Measurements from ENCODE around the gene NRG4. TPM values are rescaled to one million over a fixed set of nuclear protein-coding genes. Genes with fewer than 3 reads are reported as not detected.
"Not testable (repeated sequence)": the region's sequence is repeated elsewhere in the genome, so short reads cannot be mapped to it uniquely, and the experiment has no call there.

The NRG4 gene
- total RNA-seq, 1 donor from 2014 or later: not detected

DNA sequence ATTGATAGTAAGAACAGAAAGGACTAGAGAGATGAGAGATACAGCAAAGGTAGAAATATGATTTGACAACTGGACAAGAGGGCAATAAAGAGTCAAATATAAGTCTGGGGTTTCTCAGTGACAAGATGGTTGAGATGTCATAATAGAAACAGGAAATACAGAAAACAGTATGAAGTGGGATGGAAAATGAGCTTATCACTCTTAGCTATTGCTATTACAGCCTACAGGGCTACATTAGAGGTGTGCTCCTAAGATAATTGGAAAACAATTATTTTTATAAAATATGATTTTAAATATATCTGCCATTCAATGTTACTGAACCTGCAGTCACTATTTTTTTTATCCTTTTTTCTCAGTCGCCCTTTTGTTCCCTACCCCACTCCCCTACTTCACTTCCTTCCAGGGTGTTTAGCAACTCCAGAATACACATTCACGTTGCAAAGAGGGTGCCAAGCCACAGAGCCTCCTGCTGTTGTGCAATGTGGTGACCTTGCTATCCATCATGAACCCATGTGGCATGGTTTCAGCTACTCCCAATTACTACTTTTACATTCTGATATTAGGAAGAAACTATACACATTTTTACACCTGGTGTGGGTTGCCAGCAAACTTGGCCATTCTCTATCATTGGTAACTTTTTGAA is 6.0 kb downstream of the NRG4 start:
- no peak for ATAC-seq
- intact Hi-C loops (cut with DNase I): no loop called here
- no peak for DNase-seq (ENCODE audit: missing footprints)

DNA sequence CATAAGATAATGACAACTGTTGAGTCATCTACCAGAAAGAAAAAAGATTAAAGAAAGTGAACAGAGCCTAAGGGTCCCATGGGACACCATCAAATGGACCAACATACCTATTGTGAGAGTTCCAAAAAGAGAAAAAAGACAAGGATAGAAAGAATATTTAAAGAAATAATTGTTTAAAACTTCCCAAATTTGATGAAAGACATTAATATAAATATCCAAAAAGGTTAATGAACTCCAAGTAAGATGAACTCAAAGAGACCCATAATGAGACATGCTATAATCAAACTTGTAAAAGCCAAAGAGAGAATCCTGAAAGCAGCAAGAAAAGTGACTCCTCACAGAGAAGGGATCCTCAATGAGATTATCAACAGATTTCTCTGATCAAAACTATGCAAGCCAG is 8.9 kb downstream of the NRG4 start:
- ATAC-seq (no peak), DNase-seq (ENCODE audit: missing footprints) (no peak)
- intact Hi-C loops (cut with DNase I): no loop called here

DNA sequence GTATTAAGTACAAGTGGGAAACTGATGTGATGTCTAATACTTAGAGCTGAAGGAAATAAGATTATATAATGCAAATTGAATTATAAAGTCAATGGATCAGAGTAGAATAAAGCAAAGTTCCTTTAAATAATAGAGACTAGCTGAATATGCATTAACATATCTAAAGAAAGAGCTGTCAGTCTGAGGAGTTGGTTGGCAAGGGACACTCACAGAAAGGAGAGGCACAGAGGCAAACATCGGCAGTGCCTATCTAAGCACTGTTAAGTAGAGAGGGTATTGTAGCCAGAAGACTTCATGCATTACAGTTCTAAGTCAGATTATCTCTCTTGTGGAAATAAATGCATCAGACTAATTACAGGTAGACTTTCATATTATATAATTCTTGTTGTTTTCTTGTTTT is 16.6 kb downstream of the NRG4 start:
- intact Hi-C loops (cut with DNase I): no loop called here
- ATAC-seq (no peak), DNase-seq (ENCODE audit: missing footprints) (no peak)

DNA sequence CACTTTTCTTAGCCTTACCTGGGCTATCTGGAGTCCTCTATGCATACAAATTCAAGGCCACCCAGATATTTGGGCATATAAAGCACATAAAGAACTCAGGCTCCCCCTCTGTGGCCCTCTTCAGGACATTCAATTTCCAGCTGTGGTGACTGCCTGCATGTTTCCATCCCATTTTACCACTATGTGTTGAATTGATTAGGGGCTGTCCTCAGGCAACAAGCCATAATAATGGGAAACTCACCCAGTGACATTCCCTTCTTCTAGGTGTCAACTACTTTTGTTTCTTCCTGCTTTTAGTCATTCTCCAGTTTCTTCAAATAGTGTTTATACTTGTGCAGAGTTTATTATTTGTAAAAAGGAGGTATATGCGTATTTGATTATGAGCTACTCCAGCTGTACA is 18.0 kb downstream of the NRG4 start:
- intact Hi-C loops (cut with DNase I): no loop called here
- no peak for ATAC-seq
- no peak for DNase-seq (ENCODE audit: missing footprints)

DNA sequence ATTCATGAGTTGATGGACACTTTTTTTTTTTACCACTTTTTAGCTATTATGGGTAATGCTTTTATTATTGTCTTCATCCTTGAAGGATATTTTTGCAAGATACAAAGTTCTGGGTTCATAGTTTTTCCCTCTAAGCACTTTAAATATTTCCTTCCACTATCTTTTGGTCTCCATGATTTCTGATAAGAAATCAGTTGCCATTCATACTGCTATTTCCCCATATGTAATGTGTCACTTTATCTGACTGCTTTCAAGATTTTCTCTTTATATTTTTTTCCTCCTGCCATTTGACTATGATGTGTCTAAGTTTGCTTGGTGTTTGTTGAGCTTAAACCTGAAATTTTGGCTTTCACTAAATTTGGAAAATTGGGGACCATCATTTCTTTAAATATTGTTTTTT is 19.3 kb downstream of the NRG4 start:
- ATAC-seq (no peak), DNase-seq (ENCODE audit: missing footprints) (no peak)
- intact Hi-C loops (cut with DNase I): no loop called here

DNA sequence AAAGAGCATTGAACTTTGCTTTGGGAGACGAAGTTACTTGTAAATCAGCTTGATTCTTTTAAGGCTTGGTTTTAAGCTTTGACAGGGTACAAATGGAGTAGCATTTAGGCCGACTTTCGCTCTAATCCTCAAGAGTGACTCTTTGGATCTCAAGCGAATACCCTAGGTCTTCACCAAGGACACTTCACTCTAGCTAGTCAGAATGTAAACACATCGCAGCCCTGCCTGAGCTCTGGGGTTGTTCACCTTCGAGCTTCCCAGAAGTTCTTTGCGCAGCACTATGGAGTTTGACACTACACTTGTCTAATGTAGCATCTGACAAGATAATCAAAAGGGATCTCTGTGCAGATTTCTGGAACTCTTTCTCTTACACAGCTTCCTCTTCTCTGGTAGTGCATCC is 22.3 kb downstream of the NRG4 start:
- DNase-seq (ENCODE audit: missing footprints) (no peak), ATAC-seq (no peak)
- intact Hi-C loops (cut with DNase I): no loop called here

DNA sequence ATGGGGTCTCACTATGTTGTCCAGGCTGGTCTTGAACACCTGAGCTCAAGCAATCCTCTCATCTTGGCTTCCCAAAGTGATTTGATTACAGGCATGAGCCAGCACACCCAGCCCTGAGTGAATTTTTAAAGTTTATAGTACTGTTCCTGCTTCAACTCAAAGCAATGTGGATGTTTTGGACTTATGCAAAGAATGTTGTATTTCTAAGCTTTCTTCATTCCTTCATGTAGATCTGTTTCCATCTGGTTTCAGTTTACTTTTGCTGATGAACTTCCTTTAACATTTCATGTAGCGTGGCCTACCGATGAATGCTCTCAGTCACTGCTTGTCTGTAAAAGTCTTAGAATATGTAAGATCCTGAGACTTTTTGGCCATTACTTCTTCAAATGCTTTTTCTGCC is 23.2 kb downstream of the NRG4 start:
- DNase-seq (ENCODE audit: missing footprints) (no peak), ATAC-seq (no peak)
- intact Hi-C loops (cut with DNase I): no loop called here

DNA sequence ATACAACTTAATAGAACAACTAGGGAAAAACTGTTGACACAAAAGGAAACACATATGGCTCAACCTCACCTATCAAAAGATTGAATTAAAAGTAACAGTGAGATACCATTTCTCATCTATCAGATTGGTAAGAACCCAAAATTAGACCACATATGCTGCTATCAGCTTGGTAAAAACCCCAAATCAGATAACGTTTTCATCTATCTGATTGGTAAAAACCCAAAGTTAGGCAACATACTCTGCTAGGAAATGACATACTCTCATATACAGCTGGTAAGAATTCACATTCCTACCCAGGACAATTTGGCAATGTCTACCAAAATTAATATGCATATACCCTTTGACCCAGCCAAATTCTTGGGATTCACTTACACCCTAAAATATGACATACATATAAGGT is 26.3 kb downstream of the NRG4 start:
- intact Hi-C loops (cut with DNase I): no loop called here
- DNase-seq (ENCODE audit: missing footprints) (no peak), ATAC-seq (no peak)

DNA sequence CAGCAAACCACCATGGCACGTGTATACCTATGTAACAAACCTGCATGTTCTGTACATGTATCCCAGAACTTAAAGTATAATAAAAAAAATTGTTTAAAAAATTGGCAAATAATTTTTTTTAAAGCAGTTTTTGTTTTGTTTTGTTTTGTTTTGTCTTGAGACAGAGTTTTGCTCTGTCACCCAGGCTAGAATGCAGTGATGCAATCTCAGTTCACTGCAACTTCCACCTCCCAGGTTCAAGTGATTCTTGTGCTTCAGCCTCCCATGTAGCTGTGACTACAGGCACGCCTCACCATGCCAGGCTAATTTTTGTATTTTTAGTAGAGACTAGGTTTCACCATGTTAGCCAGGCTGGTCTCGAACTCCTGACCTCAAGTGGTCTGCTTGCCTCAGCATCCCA is 27.5 kb downstream of the NRG4 start:
- intact Hi-C loops (cut with DNase I); ATAC-seq; DNase-seq (ENCODE audit: missing footprints): not testable (repeated sequence)

DNA sequence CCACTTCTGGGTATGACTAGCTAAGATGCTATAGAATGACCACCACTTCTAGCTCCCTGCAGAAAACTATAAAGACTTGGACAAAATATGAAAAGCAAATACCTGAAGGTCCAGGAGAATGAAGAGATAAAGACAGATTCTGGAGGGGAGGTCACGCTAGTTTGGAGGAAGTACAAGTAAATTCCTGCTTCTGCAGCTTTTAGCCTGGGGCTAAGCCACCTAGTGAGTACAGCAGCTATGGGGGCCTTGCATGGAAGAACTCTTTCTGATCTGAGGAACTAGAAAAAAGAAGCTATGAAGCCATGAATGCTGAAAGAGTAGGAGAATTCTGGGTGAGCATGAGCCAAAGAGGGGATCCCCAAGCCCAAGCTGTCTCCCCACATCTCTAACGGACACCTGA is 29.8 kb downstream of the NRG4 start:
- DNase-seq (ENCODE audit: missing footprints) (no peak), ATAC-seq (no peak)
- intact Hi-C loops (cut with DNase I): no loop called here

DNA sequence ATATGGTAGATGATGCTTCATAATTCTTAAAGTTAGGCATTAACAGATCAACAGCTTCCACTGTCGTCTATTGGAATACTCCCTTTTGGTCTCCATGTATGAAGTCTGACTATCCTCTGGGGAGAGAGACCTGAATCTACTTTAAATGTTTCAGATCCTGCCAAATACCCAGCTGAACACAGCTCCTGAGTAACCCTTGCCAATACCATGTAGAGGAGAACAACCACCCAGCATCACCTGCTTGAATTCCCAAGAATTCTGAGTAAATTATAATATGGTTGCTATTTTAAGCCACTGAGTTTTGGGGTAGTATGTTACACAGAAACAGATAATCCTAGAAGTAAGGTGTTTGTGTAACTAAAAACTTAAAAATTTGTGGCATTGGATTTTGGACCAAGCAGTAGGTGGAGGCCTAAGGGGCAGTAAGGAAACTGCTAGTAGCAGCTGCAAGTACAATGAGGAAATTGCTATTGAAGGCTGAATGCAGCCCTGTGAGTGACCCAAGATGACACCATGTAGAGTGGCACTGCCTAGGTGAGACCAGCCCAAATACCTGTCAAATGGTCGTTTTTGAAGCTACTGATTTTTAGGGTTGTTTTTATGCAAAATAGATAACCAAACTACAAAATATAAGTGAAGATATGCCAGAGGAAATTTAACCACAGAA is 30.9 kb downstream of the NRG4 start:
- ATAC-seq (no peak), DNase-seq (ENCODE audit: missing footprints) (no peak)
- intact Hi-C loops (cut with DNase I): no loop called here

DNA sequence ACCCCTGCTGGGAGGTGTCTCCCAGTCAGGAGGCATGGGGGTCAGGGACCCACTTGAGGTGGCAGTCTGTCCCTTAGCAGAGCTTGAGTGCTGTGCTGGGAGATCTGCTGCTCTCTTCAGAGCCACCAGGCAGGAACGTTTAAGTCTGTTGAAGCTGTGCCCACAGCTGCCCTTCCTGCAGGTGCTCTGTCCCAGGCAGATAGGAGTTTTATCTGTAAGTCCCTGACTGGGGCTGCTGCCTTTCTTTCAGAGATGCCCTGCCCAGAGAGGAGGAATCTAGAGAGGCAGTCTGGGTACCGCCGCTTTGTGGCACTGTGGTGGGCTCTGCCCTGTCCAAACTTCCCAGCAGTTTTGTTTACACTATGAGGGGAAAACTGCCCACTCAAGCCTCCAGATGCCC is 35.5 kb downstream of the NRG4 start:
- ATAC-seq; intact Hi-C loops (cut with DNase I); DNase-seq (ENCODE audit: missing footprints): not testable (repeated sequence)

DNA sequence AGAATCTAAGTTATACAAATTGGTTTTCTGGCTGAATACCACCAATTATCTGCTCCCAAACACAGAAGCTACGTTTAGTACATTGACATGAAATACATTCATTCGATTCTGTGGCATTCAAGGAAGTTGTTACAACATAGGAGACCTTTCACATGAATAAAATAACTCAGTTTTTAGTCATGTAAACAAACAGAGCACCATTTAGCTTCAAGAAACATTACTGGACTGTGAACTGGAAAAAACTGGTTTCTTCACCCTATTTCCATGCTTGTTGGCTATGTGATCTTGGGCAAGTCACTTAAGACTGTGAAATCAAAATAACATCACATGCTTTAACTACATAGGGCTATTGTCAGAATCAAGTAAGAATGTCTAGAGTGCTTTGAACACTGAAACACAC is 46.2 kb downstream of the NRG4 start:
- ATAC-seq (no peak), DNase-seq (ENCODE audit: missing footprints) (no peak)
- intact Hi-C loops (cut with DNase I): no loop called here

DNA sequence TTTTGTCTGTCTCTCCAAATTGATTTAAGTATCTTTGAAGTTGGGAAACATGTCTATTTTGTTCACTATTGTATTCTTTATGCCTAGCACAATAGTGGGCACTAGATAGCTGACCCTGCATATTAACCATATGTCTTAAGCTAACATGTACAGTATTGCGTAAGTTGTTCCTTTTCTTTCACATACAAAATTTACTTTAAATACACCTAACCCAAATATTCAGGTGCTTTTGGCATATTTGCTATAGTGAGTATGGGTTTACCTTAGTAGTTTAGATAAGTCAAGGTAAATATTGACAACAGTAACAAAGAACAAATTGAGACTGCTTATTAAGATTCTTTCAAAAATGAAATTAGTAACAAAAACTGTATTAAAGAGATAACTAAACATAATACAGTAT is 50.9 kb downstream of the NRG4 start:
- ATAC-seq (no peak), DNase-seq (ENCODE audit: missing footprints) (no peak)
- intact Hi-C loops (cut with DNase I): no loop called here

DNA sequence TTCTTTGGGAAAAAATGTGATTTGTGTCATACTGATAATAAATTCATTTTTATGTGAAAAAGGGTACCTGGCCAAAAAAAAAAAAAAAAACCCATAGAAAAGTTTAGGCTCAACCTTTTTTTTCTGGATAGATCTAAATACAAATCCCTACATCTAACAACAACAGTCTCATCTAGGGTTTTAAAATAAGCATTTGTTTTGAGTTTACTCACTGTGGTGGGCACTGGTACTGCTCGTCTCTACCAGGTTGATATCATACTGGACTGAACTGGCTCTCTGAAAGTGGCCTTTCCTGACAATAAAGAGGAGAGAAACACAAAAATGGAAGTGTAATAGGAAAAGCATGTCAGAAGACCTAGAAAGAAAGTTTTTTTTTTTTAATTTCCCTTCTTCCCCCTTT is 56.5 kb downstream of the NRG4 start:
- intact Hi-C loops (cut with DNase I): no loop called here
- DNase-seq (ENCODE audit: missing footprints) (no peak), ATAC-seq (no peak)

DNA sequence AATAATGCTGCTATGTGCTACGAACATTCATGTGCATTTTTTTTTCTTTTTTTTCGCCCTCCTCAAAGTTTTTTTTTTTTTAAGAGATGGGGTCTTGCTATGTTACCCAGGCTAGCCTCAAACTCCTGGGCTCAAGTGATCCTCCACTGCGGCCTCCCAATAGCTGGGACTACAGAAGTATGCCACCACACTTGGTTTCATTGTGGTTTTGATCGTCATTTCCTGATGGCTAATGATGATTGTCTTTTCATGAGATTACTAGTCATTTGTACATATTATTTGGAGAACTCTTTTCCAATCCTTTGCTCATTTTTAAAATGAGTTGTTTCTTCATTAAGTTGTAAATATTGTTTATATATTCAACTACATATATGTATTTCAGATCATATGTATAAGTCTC is 59.7 kb downstream of the NRG4 start:
- intact Hi-C loops (cut with DNase I): no loop called here
- DNase-seq (ENCODE audit: missing footprints): no peak
- ATAC-seq: no peak

DNA sequence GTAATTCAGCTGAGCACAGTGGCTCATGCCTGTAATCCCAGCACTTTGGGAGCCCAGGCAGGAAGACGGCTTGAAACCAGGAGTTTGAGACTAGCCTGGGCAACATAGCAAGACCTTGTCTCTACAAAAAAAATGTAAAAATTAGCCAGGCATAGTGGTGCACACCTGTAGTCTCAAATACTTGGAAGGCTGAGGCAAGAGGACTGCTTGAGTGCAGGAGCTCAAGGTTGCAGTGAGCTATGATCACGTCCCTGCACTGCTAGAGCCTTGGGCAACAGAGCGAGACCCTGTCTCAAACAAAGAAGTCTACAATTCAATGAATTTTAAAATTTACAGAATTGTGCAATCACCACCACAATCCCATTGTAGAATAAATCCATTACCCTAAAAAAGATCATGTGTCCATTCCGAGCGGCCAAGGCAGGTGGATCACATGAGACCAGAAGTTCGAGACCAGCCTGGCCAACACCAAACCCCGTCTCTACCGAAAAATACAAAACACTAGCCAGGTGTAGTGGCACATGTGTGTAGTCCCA is 63.4 kb downstream of the NRG4 start:
- intact Hi-C loops (cut with DNase I): no loop called here
- DNase-seq (ENCODE audit: missing footprints) (no peak), ATAC-seq (no peak)

DNA sequence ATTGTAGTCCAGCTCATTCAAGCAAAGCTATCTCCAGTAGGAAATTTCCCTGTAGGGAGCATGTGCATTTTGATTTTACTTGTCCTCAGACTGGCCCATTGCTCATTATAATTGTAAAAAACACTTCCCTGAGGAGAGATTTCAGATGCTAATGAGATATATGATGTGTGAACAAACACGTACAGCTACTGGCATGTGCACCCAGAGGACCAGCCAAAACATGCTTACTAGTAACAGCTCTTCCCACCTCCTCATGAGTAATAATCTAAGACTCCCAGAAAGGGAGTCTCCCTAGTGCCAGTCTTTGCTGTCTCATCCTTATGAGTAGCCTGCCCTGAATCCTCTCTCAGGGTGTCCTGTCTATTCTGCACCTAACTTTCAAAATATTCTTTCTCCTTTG is 65.1 kb downstream of the NRG4 start:
- ATAC-seq (no peak), DNase-seq (ENCODE audit: missing footprints) (no peak)
- intact Hi-C loops (cut with DNase I): no loop called here

DNA sequence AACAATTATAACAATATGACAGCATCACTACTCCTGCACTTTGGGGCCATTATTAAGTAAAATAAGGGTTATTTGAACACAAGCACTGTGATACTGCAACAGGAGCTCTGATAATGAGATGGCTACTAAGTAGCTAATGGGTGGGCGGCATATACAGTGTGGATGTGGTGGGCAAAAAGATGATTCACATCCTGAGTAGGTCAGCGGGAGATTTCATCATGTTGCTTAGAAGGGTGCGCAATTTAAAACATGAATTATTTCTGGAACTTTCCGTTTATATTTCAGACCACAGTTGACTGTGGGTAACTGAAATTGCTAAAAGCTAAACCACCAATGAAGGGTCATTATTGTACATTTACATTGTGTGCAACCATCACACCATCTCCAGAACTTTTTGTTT is 66.3 kb downstream of the NRG4 start:
- intact Hi-C loops (cut with DNase I): no loop called here
- ATAC-seq: no peak
- DNase-seq (ENCODE audit: missing footprints): no peak

DNA sequence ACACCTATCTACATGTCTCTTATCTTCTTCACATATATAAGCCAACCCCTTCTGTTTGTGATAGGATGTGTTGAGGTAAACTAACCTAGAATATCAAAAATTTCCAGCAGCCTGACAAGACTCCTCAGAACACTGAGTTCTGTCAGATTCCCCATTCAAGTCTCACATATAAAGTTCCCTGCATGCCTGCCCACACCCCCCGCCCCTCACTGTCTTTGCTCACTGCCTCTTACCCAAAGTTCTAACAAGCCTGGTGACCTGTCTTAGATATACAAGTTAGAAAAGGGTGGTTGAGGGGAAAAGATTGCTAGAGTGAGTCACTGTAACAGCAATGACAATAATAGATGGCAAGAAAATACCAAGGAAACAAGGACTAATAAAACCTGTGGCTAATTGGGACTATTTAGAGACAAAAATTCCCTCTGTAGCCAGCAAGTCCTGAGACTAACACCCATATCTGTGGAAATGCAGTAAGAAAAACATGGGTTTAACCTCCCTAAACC is 68.5 kb downstream of the NRG4 start:
- no peak for ATAC-seq
- DNase-seq (ENCODE audit: missing footprints): no peak
- intact Hi-C loops (cut with DNase I): no loop called here

DNA sequence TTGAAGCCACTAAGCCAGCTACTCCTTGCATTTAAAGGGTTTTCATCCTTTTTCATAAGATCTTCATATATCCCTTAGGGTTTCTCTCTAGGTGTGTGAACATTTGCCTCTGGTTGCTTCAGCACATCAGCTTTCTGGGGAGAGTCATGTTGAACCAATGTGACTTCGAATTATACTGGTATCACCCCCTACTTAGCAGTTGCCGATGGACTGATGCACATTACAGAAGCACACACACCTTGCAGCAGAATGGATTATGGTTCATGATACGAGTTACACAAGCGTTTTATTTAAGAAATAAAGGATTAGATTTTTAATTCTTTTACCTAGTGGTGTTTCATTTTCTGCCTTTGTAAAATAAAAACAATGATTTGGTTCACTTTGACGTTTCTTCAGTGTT is 69.0 kb downstream of the NRG4 start:
- DNase-seq (ENCODE audit: missing footprints): no peak
- intact Hi-C loops (cut with DNase I): no loop called here
- no peak for ATAC-seq

Data from Right ventricle myocardium inferior (tissue), 1 donor.